ENCODE results near the gene TOR1A.
A peak's percentile ranks its signal among the peaks of the same experiment; 100 is the strongest.
"Not testable (repeated sequence)": the region's sequence is repeated elsewhere in the genome, so short reads cannot be mapped to it uniquely, and the experiment has no call there.

TOR1A gene

DNA sequence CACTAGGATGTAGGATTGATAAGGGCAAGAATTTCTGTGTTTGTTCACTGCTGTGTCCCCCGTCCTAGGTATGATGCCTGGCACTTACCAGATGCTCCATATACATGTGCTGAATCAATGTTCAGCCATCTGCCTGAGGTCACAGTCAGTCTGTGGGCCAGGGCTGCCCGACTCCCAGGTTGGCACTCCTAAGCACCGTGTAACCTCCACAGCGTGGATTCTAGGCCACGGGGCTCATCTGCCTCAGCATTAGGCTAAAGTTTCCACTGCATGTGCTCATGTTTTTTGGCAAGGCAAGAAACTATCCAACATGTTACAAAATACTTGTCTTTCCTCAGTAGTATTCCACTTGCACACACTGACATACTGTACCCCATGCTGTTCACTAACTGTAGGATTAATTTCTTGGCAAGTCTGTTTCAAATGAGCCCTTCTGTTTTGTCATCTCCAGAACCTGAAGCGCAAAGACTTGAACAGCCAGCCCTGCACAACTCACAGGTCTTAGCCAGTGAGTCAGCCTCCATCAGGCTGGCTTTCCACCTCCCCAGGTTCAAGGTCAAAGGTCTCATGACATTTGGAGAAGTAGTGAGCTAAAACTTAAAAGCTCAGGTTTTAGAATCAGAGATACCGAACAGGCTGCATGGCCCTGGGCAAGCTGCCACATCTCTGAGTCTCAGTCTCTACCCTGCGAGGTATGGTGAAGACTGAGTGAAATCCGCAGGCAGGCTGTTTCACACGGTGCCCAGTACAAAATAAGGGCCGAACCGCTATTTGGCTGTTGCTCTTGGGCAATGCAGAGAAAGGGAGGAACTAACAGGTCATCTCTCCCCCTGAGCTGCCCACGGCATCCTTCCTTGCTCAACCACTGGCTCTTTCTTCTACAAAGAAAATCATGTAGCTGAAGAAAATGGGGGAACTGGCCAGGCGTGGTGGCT lies 7.2 kb downstream of the TOR1A start:
- DNase-seq, result no peak

DNA sequence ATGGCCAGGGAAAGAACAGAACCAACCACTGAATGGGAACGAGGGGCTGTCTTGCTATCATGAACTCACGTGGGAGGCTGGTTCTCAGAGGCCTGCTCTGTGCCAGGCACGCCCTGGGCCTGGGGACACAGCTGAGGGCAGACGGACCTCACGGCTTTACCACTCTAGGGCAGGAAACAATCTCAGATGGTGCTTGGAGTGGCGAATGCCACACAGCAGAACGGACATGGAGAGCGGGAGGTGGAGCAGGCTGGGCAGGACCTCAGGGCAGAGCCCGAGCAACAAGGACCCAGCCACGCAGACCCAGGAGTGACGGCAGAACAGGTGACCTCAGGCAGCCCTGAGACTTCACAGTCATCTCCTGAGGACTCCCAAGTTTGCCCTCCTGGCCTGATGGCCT lies 8.7 kb downstream of the TOR1A start:
- no peak for DNase-seq

DNA sequence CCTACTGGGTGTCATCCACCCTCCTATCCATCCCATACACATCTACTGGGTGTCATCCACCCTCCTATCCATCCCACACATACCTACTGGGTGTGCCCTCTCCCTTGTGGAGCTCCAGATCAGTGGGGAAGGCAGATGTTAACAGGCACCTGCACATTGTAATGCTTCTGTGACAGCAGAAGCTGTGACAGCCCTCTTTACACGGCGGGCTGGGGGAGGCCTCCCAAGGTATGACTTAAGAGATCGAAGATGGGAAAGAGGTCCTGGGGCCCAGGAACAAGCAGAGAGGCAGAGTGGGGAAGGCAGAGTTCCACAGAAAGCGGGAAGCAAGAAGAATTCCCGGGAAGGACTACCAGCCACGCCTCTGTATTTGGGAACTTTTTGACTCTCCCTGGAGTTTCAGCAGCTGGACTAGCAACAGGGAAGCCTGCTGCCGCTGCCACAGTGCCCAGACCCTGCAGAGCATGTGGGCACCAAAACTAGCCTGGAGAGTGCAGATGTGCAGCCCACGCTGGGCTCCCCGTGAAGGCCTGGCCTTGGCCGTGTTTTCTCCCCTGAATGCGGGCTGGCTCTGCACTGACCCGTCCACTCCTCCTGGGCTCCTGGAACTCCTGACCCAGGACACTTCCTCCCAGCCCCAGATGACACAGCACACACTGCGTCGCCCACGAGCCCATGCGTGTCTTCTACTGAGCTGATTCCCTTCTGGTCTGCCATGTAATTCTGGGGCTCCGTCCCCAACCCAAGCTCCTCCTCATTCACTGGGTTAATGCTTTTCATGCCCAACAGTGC lies 9.3 kb downstream of the TOR1A start:
- no peak for DNase-seq

DNA sequence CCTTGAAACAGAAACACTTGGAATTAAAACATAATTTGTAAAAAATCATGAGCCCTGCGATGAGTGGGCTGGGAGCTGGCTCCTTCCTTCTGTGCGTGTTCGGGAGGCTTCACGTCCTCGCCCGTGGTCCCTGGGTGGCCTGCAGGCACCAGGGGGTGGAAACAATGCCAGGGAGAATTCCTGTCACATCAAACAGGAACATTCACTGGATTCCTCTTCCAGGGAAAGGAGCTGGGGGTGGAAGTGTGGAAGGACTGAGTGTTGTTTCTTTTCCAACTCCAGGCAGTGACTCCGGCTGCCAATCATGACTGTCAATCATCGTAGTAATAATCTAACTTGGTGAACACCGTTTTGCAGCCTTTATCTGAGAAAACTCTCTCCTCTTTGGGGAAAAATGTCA lies 10.3 kb downstream of the TOR1A start:
- no peak for DNase-seq

DNA sequence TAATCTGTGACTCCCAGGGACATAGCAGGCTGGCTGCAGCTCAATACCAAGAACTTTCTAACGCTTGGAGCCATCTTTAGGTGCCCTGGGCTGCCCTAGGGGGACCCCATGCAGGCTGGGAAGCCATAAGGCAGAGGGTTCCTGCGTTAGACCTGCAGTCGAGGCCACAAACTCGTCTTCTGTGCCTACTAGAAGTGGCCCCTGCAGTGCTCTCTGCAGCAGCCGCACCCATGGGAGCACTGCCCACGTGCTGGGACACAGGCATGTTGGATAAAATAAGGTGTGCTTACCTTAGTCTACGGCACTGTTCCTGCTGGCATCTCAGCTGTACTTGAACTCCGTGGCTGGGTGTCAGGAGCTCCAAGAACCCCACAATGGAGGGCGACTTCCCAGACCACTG lies 11.6 kb downstream of the TOR1A start:
- no peak for DNase-seq

DNA sequence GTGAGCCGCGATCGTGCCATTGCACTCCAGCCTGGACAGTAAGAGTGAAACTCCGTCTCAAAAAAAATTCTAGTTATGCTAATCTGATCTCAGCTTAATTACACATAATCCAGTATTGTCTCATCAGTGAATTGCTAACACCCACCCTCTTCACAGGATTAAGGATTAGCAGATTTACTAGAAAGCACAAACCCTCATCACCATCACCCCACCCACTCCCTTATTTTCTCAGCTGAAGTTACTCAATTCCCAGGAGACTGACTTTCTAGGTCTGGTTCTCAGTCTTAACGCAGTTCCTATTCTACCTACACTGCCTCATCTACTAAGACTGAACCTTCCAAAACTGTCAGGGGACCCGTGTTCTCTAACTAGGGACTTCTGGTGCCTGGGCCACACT lies 12.0 kb downstream of the TOR1A start:
- no peak for DNase-seq

DNA sequence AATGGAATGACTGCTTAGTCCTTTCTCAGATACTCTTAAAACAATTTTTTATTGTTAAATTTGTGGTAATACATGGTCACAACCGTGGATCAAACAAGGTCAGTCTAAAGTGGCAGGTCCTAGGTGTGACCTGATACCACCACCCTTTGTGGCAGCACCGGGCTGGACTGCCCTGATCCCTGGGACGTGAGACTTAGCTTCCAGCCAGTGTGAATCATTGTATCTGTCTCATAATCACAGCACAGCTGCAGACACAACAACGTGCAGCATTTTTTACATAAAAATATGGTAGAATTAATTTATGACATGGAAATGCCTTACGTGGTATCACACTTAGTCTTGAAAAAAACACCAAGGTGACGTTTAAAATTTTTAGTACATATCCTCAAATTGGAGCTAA lies 13.1 kb downstream of the TOR1A start:
- DNase-seq, result no peak

DNA sequence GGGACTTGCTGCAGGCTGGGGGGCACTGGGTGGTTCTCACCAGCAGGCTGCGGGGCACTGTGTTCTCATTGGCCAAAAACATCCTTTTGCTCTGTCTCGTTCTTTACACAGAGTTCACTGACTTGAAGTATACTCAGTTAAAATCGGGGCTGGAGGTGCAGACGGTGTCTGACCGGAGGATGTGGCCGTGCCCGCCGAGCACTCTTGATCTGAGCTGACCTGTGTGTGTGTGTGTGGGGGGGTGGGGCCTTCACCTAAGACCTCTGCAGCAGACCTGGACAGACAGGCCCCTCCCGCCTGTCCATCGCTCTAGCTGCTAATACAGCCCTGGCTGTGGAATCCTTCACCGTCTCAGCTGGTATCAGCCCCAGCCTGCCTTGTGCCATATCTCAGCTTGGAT lies 13.8 kb downstream of the TOR1A start:
- no peak for DNase-seq

DNA sequence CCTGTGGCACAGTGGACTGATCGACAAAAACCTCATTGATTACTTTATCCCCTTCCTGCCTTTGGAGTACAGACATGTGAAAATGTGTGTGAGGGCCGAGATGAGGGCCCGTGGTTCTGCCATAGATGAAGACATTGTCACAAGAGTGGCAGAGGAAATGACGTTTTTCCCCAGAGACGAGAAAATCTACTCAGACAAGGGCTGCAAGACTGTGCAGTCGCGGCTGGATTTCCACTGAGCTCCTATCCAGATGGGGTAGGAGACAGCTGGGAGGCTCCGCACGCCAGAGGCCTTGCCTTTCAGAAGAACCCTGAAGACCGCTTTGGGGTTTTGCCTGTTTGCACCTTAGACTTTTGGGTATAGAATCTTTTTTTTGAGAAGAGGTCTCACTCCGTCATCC lies 14.6 kb downstream of the TOR1A start:
- DNase-seq, result no peak

DNA sequence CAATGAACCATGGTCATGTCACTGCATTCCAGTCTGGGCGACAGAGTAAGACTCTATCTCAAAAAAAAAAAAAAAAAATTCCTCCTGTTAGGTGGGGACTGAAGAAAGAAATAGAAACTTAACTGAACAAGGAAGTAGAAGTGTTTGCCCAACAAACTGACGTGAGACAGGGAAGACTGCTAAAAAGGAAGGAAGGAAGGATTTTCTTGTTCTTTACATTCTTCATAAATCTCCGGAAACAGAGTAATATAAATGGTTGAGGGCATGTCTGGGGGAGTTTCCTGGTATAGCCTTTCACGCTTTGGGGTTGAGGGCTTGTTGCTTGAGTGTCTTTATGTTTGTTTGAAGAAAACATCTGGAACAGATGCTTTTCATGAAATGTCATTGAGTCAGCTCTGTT lies 17.9 kb downstream of the TOR1A start:
- DNase-seq, result peak in 1 of 2 donors; percentile 90

DNA sequence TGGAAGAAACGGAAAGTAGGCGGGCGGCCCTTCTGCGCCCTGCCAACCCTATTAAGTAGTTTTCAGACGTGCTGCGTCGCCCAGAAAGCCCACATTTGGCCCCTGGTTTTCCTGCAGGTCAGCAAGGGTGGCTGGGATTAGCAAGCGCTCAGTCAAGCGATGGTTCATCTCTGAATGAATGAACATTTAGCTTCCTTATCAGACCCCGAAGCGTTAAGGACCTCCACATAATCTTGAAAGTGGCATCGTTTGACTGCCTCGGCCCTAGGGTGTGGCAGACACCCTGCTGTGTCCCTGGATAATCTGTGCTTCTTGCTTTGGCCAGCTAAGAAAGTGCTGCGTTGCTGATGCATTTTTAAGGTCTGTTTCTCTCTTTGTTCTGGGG lies 20.3 kb downstream of the TOR1A start:
- no peak for DNase-seq

DNA sequence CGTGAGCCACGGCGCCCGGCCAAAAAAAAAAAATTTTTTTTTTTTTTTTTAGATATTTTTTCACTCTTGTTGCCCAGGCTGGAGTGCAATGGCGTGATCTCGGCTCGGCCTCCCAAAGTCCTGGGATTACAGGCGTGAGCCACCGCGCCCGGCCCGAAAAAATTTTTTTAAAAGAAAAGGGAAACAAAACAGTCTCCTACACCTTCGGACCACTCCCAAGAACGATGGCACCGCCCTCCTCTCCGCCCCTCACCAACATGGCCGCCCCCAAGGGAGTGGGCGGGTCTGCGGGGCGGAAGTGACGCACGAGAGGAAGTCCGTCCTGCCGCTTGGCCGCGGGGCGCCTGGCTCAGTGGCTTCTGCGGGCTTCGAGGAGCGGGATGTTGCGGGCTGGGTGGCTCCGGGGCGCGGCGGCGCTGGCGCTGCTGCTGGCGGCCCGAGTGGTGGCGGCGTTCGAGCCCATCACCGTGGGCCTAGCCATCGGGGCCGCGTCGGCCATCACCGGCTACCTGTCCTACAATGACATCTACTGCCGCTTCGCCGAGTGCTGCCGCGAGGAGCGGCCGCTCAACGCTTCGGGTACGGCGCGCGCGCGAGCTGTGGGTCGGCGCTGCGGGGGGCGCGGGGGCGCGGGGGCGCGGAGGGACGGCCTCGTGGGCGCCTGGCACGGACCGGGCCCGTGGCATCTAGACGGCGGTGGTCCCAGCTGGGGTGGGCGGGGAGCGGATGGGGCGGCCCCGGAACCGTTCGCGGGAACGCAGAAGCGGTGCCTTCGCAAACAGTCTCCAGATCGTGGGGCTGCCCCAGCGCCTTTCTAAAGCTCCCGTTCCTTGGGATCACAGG lies 20.9 kb downstream of the TOR1A start, which contains the start of gene TOR1B:
TSS of gene TOR1B (plus strand) at position 352 of the 843 bp plus-strand sequence. CDS start at position 381, 29 bp downstream.
- peak; percentile 81 to 91 for DNase-seq

DNA sequence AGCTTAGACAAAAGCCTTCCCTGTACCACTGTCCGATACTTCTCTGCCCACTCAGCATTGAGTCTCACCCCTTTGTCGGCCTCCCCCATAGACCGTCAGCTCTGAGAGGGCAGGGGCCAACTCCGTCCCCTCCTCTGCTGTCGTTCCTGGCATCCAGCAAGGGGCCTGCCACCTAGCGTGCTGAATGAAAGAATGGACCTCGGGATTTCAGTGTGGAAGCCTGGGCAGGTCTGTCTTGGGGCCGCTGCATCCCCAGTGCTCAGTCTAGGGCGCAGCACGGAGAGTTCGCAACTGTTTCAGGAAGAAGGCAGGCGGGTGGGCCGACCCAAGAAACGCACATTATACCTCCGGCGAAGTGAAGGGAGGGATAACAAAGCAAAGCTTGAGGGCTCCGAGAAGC lies 22.4 kb downstream of the TOR1A start:
- DNase-seq, result no peak

DNA sequence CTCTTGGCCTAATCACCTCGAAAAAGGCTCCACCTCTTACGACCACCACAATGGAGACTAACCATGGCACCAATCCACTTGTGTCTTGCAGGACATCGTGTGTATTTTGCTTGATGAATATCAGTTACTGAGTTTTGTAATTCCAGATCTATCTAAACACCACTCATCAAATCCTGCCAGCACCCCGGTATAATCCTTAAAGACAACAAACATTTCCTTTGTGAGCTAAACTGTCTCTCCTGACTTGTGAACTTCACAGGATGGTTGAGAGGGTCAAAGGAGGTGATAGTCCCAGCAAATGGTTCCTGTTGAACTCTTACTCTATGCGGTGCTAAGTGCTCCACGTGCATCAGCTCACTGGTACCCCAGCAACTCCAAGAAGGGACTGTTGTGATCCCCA lies 25.0 kb downstream of the TOR1A start:
- no peak for DNase-seq

DNA sequence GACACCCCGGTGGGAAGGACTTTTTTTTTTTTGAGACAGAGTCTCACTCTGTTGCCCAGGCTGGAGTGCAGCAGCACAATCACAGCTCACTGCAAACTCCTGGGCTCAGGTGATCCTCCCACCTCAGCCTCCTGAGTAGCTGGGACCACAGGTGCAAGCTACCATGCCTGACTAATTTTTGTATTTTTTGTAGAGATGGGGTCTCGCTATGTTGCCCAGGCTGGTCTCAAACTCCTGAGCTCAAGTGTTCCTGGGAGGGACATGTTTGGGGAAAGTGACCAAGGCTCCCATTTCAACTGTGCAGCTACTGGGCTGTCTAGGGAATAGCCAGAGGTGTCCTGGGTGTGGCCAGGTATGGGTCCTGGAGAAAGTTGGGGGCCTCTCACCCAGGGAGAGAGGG lies 27.9 kb downstream of the TOR1A start:
- DNase-seq, result not testable (repeated sequence)

DNA sequence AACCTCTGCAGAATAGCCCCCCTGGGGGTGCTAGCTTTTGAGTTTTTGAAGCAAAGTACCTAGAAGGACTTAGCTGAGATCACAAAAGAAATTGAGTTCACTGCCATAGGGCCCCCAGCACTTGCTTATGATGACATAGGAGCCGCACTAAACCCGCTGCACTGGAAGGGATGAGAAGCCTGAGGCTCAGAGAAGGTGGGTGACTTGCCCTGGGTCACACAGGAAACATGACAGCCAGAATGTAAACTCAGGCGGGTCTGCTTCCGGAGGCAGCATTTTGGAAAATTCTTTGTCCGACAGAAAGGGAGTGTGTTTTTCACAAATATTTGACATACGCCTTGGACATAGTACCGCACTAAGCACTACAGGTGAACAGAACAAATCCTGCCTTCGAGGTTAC lies 29.4 kb downstream of the TOR1A start:
- DNase-seq, result no peak

DNA sequence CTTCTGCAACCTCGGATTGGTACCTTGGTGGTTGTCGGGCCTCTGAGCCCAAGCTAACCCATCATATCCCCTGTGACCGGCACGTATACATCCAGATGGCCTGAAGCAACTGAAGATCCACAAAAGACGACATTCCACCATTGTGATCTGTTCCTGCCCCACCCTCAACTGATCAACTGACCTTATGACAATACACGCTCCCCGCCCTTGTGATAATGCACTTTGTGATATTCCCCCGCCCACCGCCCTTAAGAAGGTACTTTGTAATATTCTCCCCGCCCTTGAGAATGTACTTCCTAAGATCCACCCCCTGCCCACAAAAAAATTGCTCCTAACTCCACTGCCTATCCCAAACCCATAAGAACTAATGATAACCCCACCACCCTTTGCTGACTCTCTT lies 37.5 kb downstream of the TOR1A start:
- no peak for DNase-seq

DNA sequence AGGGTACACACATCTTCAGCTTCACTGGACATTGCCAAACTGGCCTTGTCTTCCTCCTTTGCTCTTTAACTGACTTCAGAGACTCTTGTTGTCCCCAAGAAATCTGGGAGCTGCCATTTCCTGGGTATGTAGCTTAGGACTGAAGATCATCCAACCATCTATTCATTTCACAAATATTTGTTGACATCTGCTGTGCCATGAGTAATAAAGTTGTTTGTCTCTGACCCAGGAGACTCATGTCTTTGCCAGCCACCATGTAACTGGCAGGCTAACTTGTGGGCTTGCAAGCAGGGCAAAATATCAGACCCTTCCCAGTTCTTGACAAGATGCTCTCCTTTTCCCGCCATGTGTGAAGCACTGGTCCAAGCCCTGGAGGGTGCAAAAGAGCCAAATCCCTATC lies 38.1 kb downstream of the TOR1A start:
- DNase-seq, result no peak

DNA sequence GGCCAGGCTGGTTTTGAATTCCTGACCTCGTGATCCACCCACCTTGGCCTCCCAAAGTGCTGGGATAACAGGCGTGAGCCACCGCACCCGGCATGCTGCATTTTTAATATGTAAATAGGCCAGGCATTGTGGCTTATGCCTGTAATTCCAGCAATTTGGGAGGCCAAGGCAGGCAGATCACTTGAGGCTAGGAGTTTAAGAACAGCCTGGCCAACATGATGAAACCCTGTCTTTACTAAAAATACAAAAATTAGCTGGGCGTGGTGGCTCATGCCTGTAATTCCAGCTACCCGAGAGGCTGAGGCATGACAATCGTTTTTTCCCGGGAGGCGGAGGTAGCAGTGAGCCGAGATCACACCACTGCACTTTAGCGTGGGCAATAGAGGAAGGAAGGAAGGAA lies 39.0 kb downstream of the TOR1A start:
- DNase-seq, result not testable (repeated sequence)

DNA sequence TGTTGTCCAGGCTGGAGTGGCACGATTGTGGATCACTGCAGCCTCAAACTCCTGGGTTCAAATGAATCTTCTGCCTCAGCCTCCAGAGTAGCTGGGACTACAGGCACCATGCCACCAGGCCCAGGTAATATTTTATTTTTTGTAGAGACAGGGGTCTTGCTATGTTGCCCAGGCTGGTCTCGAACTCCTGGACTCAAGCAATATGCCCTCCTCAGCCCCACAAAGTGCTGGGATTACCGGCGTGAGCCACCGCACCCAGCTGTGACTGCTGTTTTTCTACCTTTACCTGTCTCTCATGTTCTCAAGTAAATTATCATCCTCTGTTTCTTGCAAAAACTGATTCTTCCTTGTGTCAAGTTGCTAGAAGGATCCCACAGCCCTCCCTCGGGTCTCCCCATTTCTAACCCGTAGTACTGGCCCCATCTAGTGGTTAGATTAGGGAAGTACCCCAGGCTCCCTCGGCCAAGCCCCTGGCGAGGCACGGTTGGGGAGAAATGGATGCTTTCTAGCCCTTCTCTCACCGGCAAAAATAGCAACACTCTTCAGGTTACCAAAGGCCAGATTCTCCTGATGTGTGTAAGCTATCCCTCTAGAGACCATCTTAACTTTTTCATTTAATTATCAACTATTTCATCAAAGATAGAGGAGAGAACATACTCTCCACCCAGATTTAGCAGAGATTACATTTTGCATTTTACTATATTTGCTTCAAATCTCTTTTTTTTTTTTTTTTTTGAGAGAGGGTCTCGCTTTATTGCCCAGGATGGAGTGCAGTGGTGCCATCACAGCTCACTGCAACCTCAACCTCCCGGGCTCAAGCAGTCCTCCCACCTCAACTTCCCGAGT lies 40.2 kb downstream of the TOR1A start:
- DNase-seq, result peak; percentile 30 to 64

DNA sequence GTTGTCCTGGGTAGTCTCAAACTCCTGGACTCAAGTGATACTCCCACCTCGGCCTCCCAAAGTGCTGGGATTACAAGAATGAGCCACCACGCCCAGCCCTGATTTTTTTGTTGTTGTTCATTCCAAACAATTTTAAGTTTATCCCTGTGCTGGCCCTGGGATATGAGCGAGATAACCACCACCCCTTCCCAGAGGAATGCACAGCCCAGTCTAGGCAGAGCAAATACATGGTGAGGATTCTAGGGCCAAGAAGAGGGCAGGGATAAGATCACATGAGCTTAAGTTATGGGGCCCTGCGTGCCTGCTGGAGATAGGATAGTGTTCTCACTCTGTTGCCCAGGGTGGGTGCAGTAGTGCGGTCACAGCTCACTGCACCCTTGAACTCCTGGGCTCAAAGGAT lies 42.0 kb downstream of the TOR1A start:
- no peak for DNase-seq

DNA sequence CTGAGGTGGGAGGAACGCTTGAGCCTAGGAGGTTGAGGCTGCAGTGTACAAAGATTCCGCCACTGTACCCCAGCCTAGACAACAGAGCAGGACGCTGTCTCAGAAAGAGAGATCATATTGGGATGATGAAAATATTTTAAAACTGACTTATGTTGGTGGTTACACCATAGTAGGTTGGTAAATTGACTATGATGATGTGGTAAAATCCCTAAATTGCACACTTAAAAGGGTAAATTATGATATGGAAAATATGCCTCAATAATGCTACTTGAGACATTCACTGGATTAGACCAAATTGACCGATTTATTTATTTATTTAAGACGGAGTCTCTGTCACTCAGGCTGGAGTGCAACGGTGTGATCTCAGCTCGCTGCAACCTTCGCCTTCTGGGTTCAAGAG lies 42.8 kb downstream of the TOR1A start:
- DNase-seq, result no peak

All from bone marrow (tissue), 2 donors.